Colonic mucosa (tissue), 4 donors: ENCODE results near the gene MACROD2. TPM values are rescaled to one million over a fixed set of nuclear protein-coding genes. Genes with fewer than 3 reads are reported as not detected.

ENCODE experiments used
- DNase-seq: peaks from one replicate; pipeline ENCODE4 v3.0.0-alpha.2; 2020
- H3K27ac ChIP-seq: fragments of 200-600 bp; one replicate; pipeline ENCODE4 v1.8.0; 2021
- H3K27me3 ChIP-seq: fragments of 200-600 bp; one replicate; pipeline ENCODE4 v1.8.0; 2021
- H3K36me3 ChIP-seq: fragments of 200-600 bp; one replicate; pipeline ENCODE4 v1.8.0; 2021
- H3K4me1 ChIP-seq: fragments of 200-600 bp; one replicate; pipeline ENCODE4 v1.8.0; 2021; ENCODE audit warnings: mild to moderate bottlenecking
- H3K4me3 ChIP-seq: fragments of 200-600 bp; one replicate; pipeline ENCODE4 v1.8.0; 2021
- H3K9ac ChIP-seq, 2 donors: one replicate each; pipeline ENCODE4 v1.7.0; 2013; ENCODE audit warnings: control low read depth in 2 of 2, low read depth in 2 of 2, low read length in 2 of 2
- H3K9me3 ChIP-seq: fragments of 200-600 bp; one replicate; pipeline ENCODE4 v1.8.0; 2021
- CTCF ChIP-seq: fragments of 200-600 bp; IDR thresholded peaks from one replicate; pipeline ENCODE4 v1.8.0; 2022; ENCODE audit warnings: antibody characterized with exemption, mild to moderate bottlenecking
- intact Hi-C: fragments of 100-400 bp; cut with DNase I; formaldehyde crosslinking; loops from one replicate; pipeline ENCODE4 v1.14.1; 2022
- total RNA-seq, 2 donors: library from RNA; stranded (reverse); fragmentation: NEBNext Ultra II Directional in 1 of 2; extraction: Animal tissue kit (Norgen Biotek cat#: 25700) in 1 of 2; gene quantifications; one replicate each; pipeline ENCODE4 v1.2.1, GENCODE V29; 2021
- donor health status: healthy.
- donor health status: DM: no; HTN: no; CAD: no.
- donor health status: DM: no; HTN: no; CAD: no.

The MACROD2 gene
- total RNA-seq, 2 donors from 2014 or later = 3.2 to 3.3 TPM

GRCh38 chr20:14785065-14785743 lies 789.9 kb downstream of the MACROD2 start:
- H3K4me1 ChIP-seq = no peaks in the 10 kb centered on the region
- no peaks in the 10 kb centered on the region for H3K36me3 ChIP-seq
- intact Hi-C loops = no loop called here
- no peak for DNase-seq
- no peak overlapping the region for H3K4me3 ChIP-seq
- no peak for TF ChIP-seq CTCF
- H3K9ac ChIP-seq = no peak overlapping the region
- H3K9me3 ChIP-seq = no peaks in the 10 kb centered on the region
- H3K27ac ChIP-seq = no peak overlapping the region
- no peaks in the 10 kb centered on the region for H3K27me3 ChIP-seq

- Histone ChIP-seq H3K4me1 (no peaks in the 10 kb centered on the region), H3K27ac (no peak overlapping the region), H3K4me3 (no peak overlapping the region), H3K9me3 (no peaks in the 10 kb centered on the region), H3K36me3 (no peaks in the 10 kb centered on the region), H3K27me3 (no peaks in the 10 kb centered on the region), H3K9ac (no peak overlapping the region)
- TF ChIP-seq CTCF = no peak
- DNase-seq = no peak
- intact Hi-C loops = no loop called here
Observed at GRCh38 chr20:14790190-14790589, 794.9 kb downstream of the MACROD2 start.

- no peak for TF ChIP-seq CTCF
- Histone ChIP-seq H3K9me3 (no peaks in the 10 kb centered on the region), H3K36me3 (no peaks in the 10 kb centered on the region), H3K27ac (no peak overlapping the region), H3K9ac (no peak overlapping the region), H3K4me1 (no peaks in the 10 kb centered on the region), H3K4me3 (no peak overlapping the region), H3K27me3 (no peaks in the 10 kb centered on the region)
- intact Hi-C loops = no loop called here
- no peak for DNase-seq
Observed at GRCh38 chr20:14790771-14791620, 795.7 kb downstream of the MACROD2 start.

- intact Hi-C loops = no loop called here
- Histone ChIP-seq H3K4me3 (no peak overlapping the region), H3K36me3 (no peaks in the 10 kb centered on the region), H3K9ac (no peak overlapping the region), H3K27ac (no peak overlapping the region), H3K4me1 (no peaks in the 10 kb centered on the region), H3K27me3 (no peaks in the 10 kb centered on the region), H3K9me3 (no peaks in the 10 kb centered on the region)
- no peak for DNase-seq
- no peak for TF ChIP-seq CTCF
Observed at GRCh38 chr20:14792915-14793314, 797.6 kb downstream of the MACROD2 start.

- no peaks in the 10 kb centered on the region for H3K27me3 ChIP-seq
- H3K27ac ChIP-seq = no peak overlapping the region
- H3K36me3 ChIP-seq = no peaks in the 10 kb centered on the region
- DNase-seq = no peak
- no peak for TF ChIP-seq CTCF
- no peaks in the 10 kb centered on the region for H3K4me1 ChIP-seq
- intact Hi-C loops = no loop called here
- no peaks in the 10 kb centered on the region for H3K9me3 ChIP-seq
- H3K4me3 ChIP-seq = no peak overlapping the region
- H3K9ac ChIP-seq = no peak overlapping the region
Observed at GRCh38 chr20:14799545-14800216, 804.4 kb downstream of the MACROD2 start.
